ENCODE results near the gene ADM2. TPM values are rescaled to one million over a fixed set of nuclear protein-coding genes. Genes with fewer than 3 reads are reported as not detected.
A peak's percentile ranks its signal among the peaks of the same experiment; 100 is the strongest.

Gene ADM2
- total RNA-seq, 1 experiment from 2014 or later, result 11.9 TPM

DNA sequence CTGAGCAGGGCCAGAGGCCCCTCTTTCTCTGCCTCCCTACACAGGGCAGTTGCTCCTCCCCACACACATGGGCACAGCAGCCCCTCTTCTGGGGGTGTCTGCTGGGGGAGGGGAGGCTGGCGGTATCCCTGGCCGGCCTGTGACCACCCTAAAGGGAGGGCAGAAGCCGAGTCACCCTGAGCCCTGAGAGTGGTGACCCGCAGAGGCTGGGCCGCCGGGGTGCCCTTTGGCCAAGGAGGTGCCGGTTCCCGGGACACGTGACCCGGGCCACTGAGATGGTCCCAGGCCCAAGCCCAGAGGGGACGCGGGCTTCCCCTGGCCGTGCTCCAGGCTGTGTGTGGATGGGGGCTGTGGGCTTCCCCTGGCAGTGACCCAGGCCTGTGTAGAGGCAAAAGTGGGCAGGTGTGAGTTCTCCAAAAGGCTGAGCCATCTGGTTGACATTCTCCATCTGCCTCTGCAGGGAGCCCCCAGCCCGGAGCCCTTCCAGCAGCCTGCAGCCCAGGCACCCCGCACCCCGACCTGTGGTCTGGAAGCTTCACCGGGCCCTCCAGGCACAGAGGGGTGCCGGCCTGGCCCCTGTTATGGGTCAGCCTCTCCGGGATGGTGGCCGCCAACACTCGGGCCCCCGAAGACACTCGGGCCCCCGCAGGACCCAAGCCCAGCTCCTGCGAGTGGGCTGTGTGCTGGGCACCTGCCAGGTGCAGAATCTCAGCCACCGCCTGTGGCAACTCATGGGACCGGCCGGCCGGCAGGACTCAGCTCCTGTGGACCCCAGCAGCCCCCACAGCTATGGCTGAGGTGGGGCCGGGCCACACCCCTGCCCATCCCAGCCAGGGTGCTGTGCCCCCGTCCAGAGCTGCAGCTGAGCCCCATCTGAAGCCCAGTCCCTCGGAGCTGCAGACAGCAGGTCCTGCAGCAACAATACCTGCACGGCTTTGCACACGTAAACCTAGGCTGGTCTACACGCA is 1.0 kb downstream of the ADM2 start:
- Mint-ChIP-seq H3K4me1 (peaks cover 3 to 9% of the 10 kb centered on the region in 2 experiments; a peak in 3 of 4 replicates), H3K27me3 (ENCODE audit: low read depth) (peaks cover 31% of the 10 kb centered on the region)

More for the DNA sequence above, 1.0 kb downstream of the ADM2 start:
- Histone ChIP-seq H3K79me2 (ENCODE audit: insufficient read depth, low read length) (no peaks in the 10 kb centered on the region), H2AFZ (ENCODE audit: low read length) (no peak overlapping the region), H2BK20ac (ENCODE audit: low read depth, low read length, poor library complexity, severe bottlenecking) (no peak overlapping the region), H3K23me2 (ENCODE audit: insufficient read length, low read depth, low read length, poor library complexity, severe bottlenecking) (peaks cover 7% of the 10 kb centered on the region), H2BK5ac (ENCODE audit: insufficient read length, low read length) (no peak overlapping the region), H3K18ac (ENCODE audit: insufficient read length, low read depth, low read length) (no peak overlapping the region), H3K27ac (ENCODE audit: insufficient read length, low read depth, low read length) (no peak overlapping the region), H2BK15ac (ENCODE audit: low read depth, low read length) (no peak overlapping the region), H4K20me1 (ENCODE audit: control insufficient read depth, insufficient read depth, insufficient read length) (no peaks in the 10 kb centered on the region), H3K9ac (ENCODE audit: extremely low read depth, insufficient read length, low read length) (no peak overlapping the region), H4K91ac (ENCODE audit: insufficient read length, low read depth, low read length) (no peak overlapping the region), H4K5ac (ENCODE audit: insufficient read length, low read depth, low read length) (no peak overlapping the region), H3K4me2 (ENCODE audit: insufficient read depth, insufficient read length, low read length) (peak overlapping the region; percentile 7), H3K23ac (ENCODE audit: insufficient read length, low read depth, low read length) (no peak overlapping the region), H3K27me3 (ENCODE audit: insufficient read depth, low read length) (peaks cover 9% of the 10 kb centered on the region; the same call in 1 of the 2 replicates), H3K4me1 (ENCODE audit: insufficient read depth, low read length) (no peaks in the 10 kb centered on the region), H2BK12ac (ENCODE audit: insufficient read length, low read depth, low read length) (no peak overlapping the region), H4K8ac (replicated peaks; ENCODE audit: insufficient read length, low read depth, low read length) (no peak overlapping the region), H3T11ph (ENCODE audit: low read length) (no peak overlapping the region), H3K56ac (ENCODE audit: insufficient read length, low read depth, low read length) (no peak overlapping the region), H3K9me3 (ENCODE audit: control insufficient read depth, low read depth, low read length) (no peaks in the 10 kb centered on the region), H3K79me1 (ENCODE audit: insufficient read depth, low read depth, low read length, poor library complexity, severe bottlenecking) (no peaks in the 10 kb centered on the region), H3K4ac (ENCODE audit: low read depth, low read length) (no peak overlapping the region), H2BK120ac (ENCODE audit: low read depth, low read length, poor library complexity, severe bottlenecking) (no peak overlapping the region), H2AK5ac (ENCODE audit: insufficient read length, low read length) (no peak overlapping the region), H3K14ac (ENCODE audit: insufficient read depth, low read length) (no peak overlapping the region)
- Mint-ChIP-seq H3K36me3 (ENCODE audit: insufficient read depth in 1 of 3, low read depth in 3 of 3) (peaks cover 0 to 2% (median 0%) of the 10 kb centered on the region in 3 experiments; a peak in 1 of 7 replicates), H3K9me3 (no peaks in the 10 kb centered on the region), H3K27ac (no peak overlapping the region), H3K4me3 (peak overlapping the region; percentile 72 to 84)
- WGBS (ENCODE audit: extremely low coverage, insufficient read length, low lambda C conversion rate), result no CpG with 5 or more reads among the region's 35 CpGs
- no peak for TF ChIP-seq CTCF (conservative IDR thresholded peaks at IDR 0.05)
- no peak for DNase-seq
